Heart left ventricle (tissue), 16 donors: ENCODE measurements around the gene ACVR2A. TPM values are rescaled to one million over a fixed set of nuclear protein-coding genes. Genes with fewer than 3 reads are reported as not detected.

Experiments
- ATAC-seq, 4 donors: fragments of 200-7000 bp; cut with Tn5 transposase; one replicate each; pipeline ENCODE4 v1.9.1; 2020 to 2022; ENCODE audit warnings: moderate library complexity in 4 of 4, mild to moderate bottlenecking in 3 of 4, moderate number of reproducible peaks in 1 of 4
- DNase-seq, 5 donors: peaks; one replicate each; pipeline ENCODE4 v3.0.0-alpha.2; 2020
- H3K27ac ChIP-seq, 12 donors: fragments of 200-600 bp; sonication (generic) in 4 of 12; one replicate each; pipeline versions ENCODE4 v1.5.0 to v1.8.0; 2016 to 2022; ENCODE audit warnings: mild to moderate bottlenecking in 2 of 12
- H3K27me3 ChIP-seq, 9 donors: fragments of 200-600 bp; sonication (generic) in 2 of 9; one replicate each; pipeline versions ENCODE4 v1.5.1 to v1.8.0; 2016 to 2022; ENCODE audit warnings: mild to moderate bottlenecking in 3 of 9
- H3K36me3 ChIP-seq, 9 donors: fragments of 200-600 bp; sonication (generic) in 2 of 9; one replicate each; pipeline versions ENCODE4 v1.5.0 to v1.8.0; 2018 to 2022; ENCODE audit warnings: mild to moderate bottlenecking in 2 of 9
- H3K4me1 ChIP-seq, 12 donors: fragments of 200-600 bp; sonication (generic) in 4 of 12; one replicate each; pipeline versions ENCODE4 v1.5.0 to v1.8.0; 2016 to 2022; ENCODE audit warnings: mild to moderate bottlenecking in 3 of 12
- H3K4me3 ChIP-seq, 12 donors: fragments of 200-600 bp; sonication (generic) in 4 of 12; one replicate each; pipeline versions ENCODE4 v1.5.0 to v1.8.0; 2017 to 2022; ENCODE audit warnings: mild to moderate bottlenecking in 9 of 12, moderate library complexity in 4 of 12
- H3K9me3 ChIP-seq, 12 donors: fragments of 200-600 bp; sonication (generic) in 4 of 12; one replicate each; pipeline versions ENCODE4 v1.5.0 to v1.8.0; 2016 to 2022; ENCODE audit warnings: mild to moderate bottlenecking in 1 of 12
- CTCF ChIP-seq, 12 donors: fragments of 200-600 bp; sonication (generic) in 4 of 12; IDR thresholded peaks; one replicate each; pipeline versions ENCODE4 v1.5.0 to v1.8.0; 2018 to 2022; ENCODE audit warnings: antibody characterized with exemption in 12 of 12, mild to moderate bottlenecking in 5 of 12
- POLR2A ChIP-seq, 2 donors: fragments of 450-650 bp; IDR thresholded peaks; one replicate each; pipeline ENCODE4 v1.6.1; 2017; ENCODE audit warnings: antibody characterized with exemption in 2 of 2, mild to moderate bottlenecking in 2 of 2, moderate library complexity in 2 of 2
- WGBS, 4 donors: extraction: QIAGEN DNeasy Blood & Tissue Kit in 2 of 4; methylation state at CpG; one replicate each; pipeline versions ENCODE4 v1.1.5 to v1.1.7; 2013 to 2018; 5-methylcytosine and 5-hydroxymethylcytosine counted together
- intact Hi-C, 10 donors: fragments of 100-400 bp; cut with DNase I; formaldehyde crosslinking; loops; one replicate each; pipeline versions ENCODE4 v1.11.1 to v1.14.2; 2022
- polyA plus RNA-seq, 2 donors: library from polyadenylated mRNA; stranded (reverse); fragments of 200-250 nt; gene quantifications; one replicate each; pipeline ENCODE4 v1.2.3, GENCODE V29; 2013
- total RNA-seq, 9 donors: library from RNA; depleted of rRNA in 2 of 9; stranded (reverse); fragments of >200 nt in 2 of 9; fragmentation: NEBNext Ultra II Directional in 3 of 9; extraction: Animal tissue kit (Norgen Biotek cat#: 25700) in 3 of 9; gene quantifications; one replicate each; pipeline versions ENCODE4 v1.1.0 to v1.2.4, GENCODE V29; 2016 to 2023
- donor health status: ischemic (EF 13 %, LVEDD 7.1; RV severe dilation, severe dysfunction).
- donor health status: healthy with polysubstance abuse.
- donor health status: DM: no; HTN: yes; CAD: no.
- donor health status: DM: no; HTN: no; CAD: no.
- donor health status: ischemic (EF 25% LVEDD 6.9; RV normal size, moderate dysfunction).
- donor health status: ischemic (EF 25% LVEDD 5.7; RV mildly dilated, moderate dysfunction).
- donor health status: healthy.
- donor health status: DM: yes; HTN: yes; CAD: no.
- donor health status: ischemic (EF 35%, LVEDD 5.7; RV mildly dilated, moderate dysfunction).
- donor health status: nonischemic (EF 11% LVEDD 7.7; RV severe dilation, severe dysfunction).
- donor health status: DM: yes; HTN: yes; CAD: no.
- donor health status: PGD.
- donor health status: ischemic (EF 29% LVEDD 5.4; RV normal size, mild dysfunction).
- donor health status: nonischemic (EF 23%, LVEDD 6.1; RV moderate dilation, normal function).

The ACVR2A gene
- total and polyA plus RNA-seq, 11 donors = 2.6 to 13.4 (median 11.0) TPM

- H3K27me3 ChIP-seq = no peaks in the 10 kb centered on the region
- ATAC-seq = no peak
- intact Hi-C loops = loop anchor here in 5 of 10 donors (10.0 kb wide), 3 partner anchors 871 to 1181 kb away; no protein-coding TSS in a partner anchor
- H3K27ac ChIP-seq = no peak overlapping the region
- H3K4me1 ChIP-seq = peaks cover 0 to 16% (median 5%) of the 10 kb centered on the region in 12 donors
- no peaks in the 10 kb centered on the region for H3K9me3 ChIP-seq
- DNase-seq = no peak
- H3K4me3 ChIP-seq = no peak overlapping the region
- WGBS, 4 donors = 94 to 99% (median 97%) methylated on average over 2 of the region's 2 CpGs
- TF ChIP-seq CTCF (IDR thresholded peaks at IDR 0.05) (no peak), POLR2A (IDR thresholded peaks at IDR 0.05) (no peak)
- peaks cover 0 to 57% (median 12%) of the 10 kb centered on the region in 9 donors for H3K36me3 ChIP-seq
These were observed 71.2 kb downstream of the ACVR2A start for GRCh38 chr2:147916067-147916466.

GRCh38 chr2:147916723-147917122 is 71.9 kb downstream of the ACVR2A start:
- Histone ChIP-seq H3K27ac (no peak overlapping the region), H3K27me3 (no peaks in the 10 kb centered on the region), H3K4me1 (peaks cover 0 to 13% (median 5%) of the 10 kb centered on the region in 12 donors), H3K4me3 (no peak overlapping the region), H3K36me3 (peaks cover 0 to 63% (median 12%) of the 10 kb centered on the region in 9 donors), H3K9me3 (no peaks in the 10 kb centered on the region)
- DNase-seq = no peak
- intact Hi-C loops = loop anchor here in 5 of 10 donors (10.0 kb wide), 3 partner anchors 872 to 1182 kb away; no protein-coding TSS in a partner anchor
- no peak for TF ChIP-seq POLR2A (IDR thresholded peaks at IDR 0.05)
- TF ChIP-seq CTCF (IDR thresholded peaks at IDR 0.05) = no peak
- ATAC-seq = no peak
- 85 to 89% (median 86%) methylated on average over 4 of the region's 4 CpGs for WGBS, 4 donors

GRCh38 chr2:147917161-147917560 is 72.3 kb downstream of the ACVR2A start:
- Histone ChIP-seq H3K9me3 (no peaks in the 10 kb centered on the region), H3K4me1 (peaks cover 0 to 13% (median 5%) of the 10 kb centered on the region in 12 donors), H3K27me3 (no peaks in the 10 kb centered on the region), H3K27ac (no peak overlapping the region), H3K36me3 (peaks cover 0 to 66% (median 12%) of the 10 kb centered on the region in 9 donors), H3K4me3 (no peak overlapping the region)
- no peak for ATAC-seq
- DNase-seq = no peak
- no peak for TF ChIP-seq CTCF (IDR thresholded peaks at IDR 0.05)
- TF ChIP-seq POLR2A (IDR thresholded peaks at IDR 0.05) = no peak
- intact Hi-C loops = loop anchor here in 5 of 10 donors (10.0 kb wide), 3 partner anchors 872 to 1182 kb away; no protein-coding TSS in a partner anchor
- 83 to 88% (median 87%) methylated on average over 4 of the region's 4 CpGs for whole genome bisulfite sequencing, 4 donors

GRCh38 chr2:147923846-147924245 is 79.0 kb downstream of the ACVR2A start:
- Histone ChIP-seq H3K4me1 (peaks cover 0 to 10% (median 5%) of the 10 kb centered on the region in 12 donors), H3K27me3 (no peaks in the 10 kb centered on the region), H3K36me3 (peaks cover 0 to 71% (median 38%) of the 10 kb centered on the region in 9 donors), H3K4me3 (no peak overlapping the region), H3K27ac (no peak overlapping the region), H3K9me3 (no peaks in the 10 kb centered on the region)
- DNase-seq (no peak), ATAC-seq (no peak)
- intact Hi-C loops = no loop called here
- TF ChIP-seq CTCF (IDR thresholded peaks at IDR 0.05) (no peak), POLR2A (IDR thresholded peaks at IDR 0.05) (no peak)
- WGBS, 4 donors = 67 to 85% (median 82%) methylated on average over 3 of the region's 3 CpGs
